Panc1 (cell line): ENCODE measurements around the gene ZNF784. TPM values are rescaled to one million over a fixed set of nuclear protein-coding genes. Genes with fewer than 3 reads are reported as not detected.
A peak's percentile ranks its signal among the peaks of the same experiment; 100 is the strongest.

Experiments used
- ATAC-seq: fragments of 200-7000 bp; cut with Tn5 transposase; 2 replicates; pipeline ENCODE4 v1.9.1; 2020; ENCODE audit warnings: mild to moderate bottlenecking, moderate library complexity
- BruUV-seq: library from RNA; stranded (reverse); fragments of 400-500 nt; replicated peaks from 2 replicates; lab custom pipeline; 2021; lab: Mats Ljungman, UMichigan
- CTCF ChIA-PET: fragments of 300-600 bp; sonication (Branson Sonifier 250); formaldehyde crosslinking; loops from one replicate; lab custom pipeline; 2022; ENCODE audit warnings: antibody characterized with exemption; lab: Charles Lee
- POLR2A ChIA-PET: fragments of 300-600 bp; sonication (Branson Sonifier 250); formaldehyde crosslinking; loops from one replicate; lab custom pipeline; 2022; ENCODE audit warnings: antibody characterized with exemption; lab: Charles Lee
- DNase-seq: peaks from one replicate; pipeline ENCODE4 v3.0.0-alpha.2; 2010; ENCODE audit warnings: low read depth, low spot score
- H3K27ac ChIP-seq: 2 replicates; pipeline ENCODE4 v1.5.1; 2011; ENCODE audit warnings: mild to moderate bottlenecking, low read length, inconsistent platforms
- H3K27me3 ChIP-seq: fragments of 200-500 bp; sonication (Bioruptor generic); 2 replicates; pipeline ENCODE4 v1.6.0; 2014; ENCODE audit warnings: low read length, inconsistent platforms; ENCODE audit not compliant: control insufficient read depth, insufficient read depth
- H3K36me3 ChIP-seq: fragments of 200-500 bp; sonication (Bioruptor generic); 2 replicates; pipeline ENCODE4 v1.5.1; 2014; ENCODE audit warnings: inconsistent platforms, mild to moderate bottlenecking, low read length, moderate library complexity; ENCODE audit not compliant: control insufficient read depth, insufficient read depth
- H3K4me1 ChIP-seq: 2 replicates; pipeline ENCODE4 v1.5.1; 2011; ENCODE audit warnings: inconsistent platforms, mild to moderate bottlenecking, low read length, moderate library complexity; ENCODE audit not compliant: control insufficient read depth, insufficient read depth
- H3K4me3 ChIP-seq, 2 experiments: 2 replicates each; pipeline ENCODE4 v1.5.1; 2011 to 2012; ENCODE audit warnings: low read depth in 2 of 2, low read length in 2 of 2, mild to moderate bottlenecking in 2 of 2, inconsistent platforms in 1 of 2, moderate library complexity in 1 of 2
- H3K9me3 ChIP-seq: fragments of 200-500 bp; sonication (Bioruptor generic); 2 replicates; pipeline ENCODE4 v1.5.1; 2014; ENCODE audit warnings: low read depth, mild to moderate bottlenecking, inconsistent platforms, low read length, moderate library complexity; ENCODE audit not compliant: control insufficient read depth, insufficient read depth
- POLR2AphosphoS5 ChIP-seq: IDR thresholded peaks from 2 replicates; pipeline ENCODE4 v1.6.1; 2012; ENCODE audit warnings: mild to moderate bottlenecking, low read depth, low read length, moderate library complexity
- SIN3A ChIP-seq: IDR thresholded peaks from 2 replicates; pipeline ENCODE4 v1.6.1; 2012; ENCODE audit warnings: low read depth, mild to moderate bottlenecking, low read length, moderate library complexity, borderline replicate concordance; ENCODE audit not compliant: insufficient read depth
- TCF7L2 ChIP-seq: IDR thresholded peaks from 2 replicates; pipeline ENCODE4 v1.6.1; 2011; ENCODE audit warnings: mild to moderate bottlenecking, low read depth, low read length, inconsistent platforms
- in situ Hi-C: cut with HindIII; loops from 2 replicates; pipeline ENCODE4 v1.10.0; 2016; ENCODE audit warnings: low sequenced_read_pairs, low pct_unique_long_range_greater_than_20kb
- intact Hi-C: fragments of 100-400 bp; cut with micrococcal nuclease; formaldehyde crosslinking; loops from one replicate; pipeline ENCODE4 v1.10.0; 2022; ENCODE audit not compliant: unreplicated experiment
- total RNA-seq: library from RNA; stranded (reverse); gene quantifications from one replicate; pipeline ENCODE4 v1.2.1, GENCODE V29; 2021; ENCODE audit not compliant: unreplicated experiment
- TF ChIP-seq, protein P1 (sequence below), 2 experiments: IDR thresholded peaks; 2 replicates each; pipeline ENCODE4 v1.6.1; 2011 to 2012; ENCODE audit warnings: low read depth in 2 of 2, control low read depth in 1 of 2, low read length in 1 of 2, mild to moderate bottlenecking in 1 of 2, moderate library complexity in 1 of 2; ENCODE audit not compliant: insufficient read depth in 1 of 2
- TF ChIP-seq, protein P2 (sequence below): fragments of 450-650 bp; IDR thresholded peaks from 2 replicates; pipeline ENCODE4 v1.5.1; 2017; ENCODE audit warnings: mild to moderate bottlenecking

ZNF784 gene
- total RNA-seq, 1 experiment from 2014 or later, result 8.9 TPM

DNA sequence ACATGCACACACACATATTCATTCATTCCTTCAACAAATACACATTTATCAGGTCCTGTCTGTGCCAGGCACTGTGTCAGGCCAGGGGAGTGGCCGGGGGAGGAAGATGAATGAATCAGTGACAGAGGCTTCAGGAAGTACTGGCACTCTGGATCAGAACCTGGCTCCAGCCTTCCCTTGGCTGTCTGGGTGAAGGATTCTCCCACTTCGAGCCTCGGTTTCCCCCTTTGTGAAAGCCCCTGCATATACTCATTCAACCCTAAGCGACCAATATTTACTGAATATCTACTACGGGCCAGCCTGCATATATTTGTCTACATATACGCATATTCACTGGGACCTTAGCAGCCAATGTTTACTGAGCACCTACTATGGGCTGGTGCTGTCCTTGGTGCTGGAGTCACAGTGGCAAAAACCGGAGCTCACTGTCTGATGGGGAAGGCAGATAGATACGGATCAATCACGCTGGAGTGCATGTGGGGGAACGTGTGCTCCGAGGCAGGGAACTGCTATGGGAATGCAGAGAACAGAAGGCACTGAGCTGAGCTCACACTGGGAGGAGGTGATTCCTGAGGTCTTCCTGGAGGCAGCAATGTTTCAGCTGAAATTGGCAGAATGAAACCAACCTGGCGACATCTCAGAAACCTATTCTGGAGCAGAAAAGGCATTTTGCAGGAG, 43.1 kb downstream of the ZNF784 start:
- peak overlapping the region; percentile 88 for H3K27ac ChIP-seq
- ChIA-PET CTCF (no interaction called here), POLR2A (interaction anchor here (0.5 to 1.8 kb wide), 3 partner anchors 18 to 560 kb away, joined by 4 to 10 read pairs (median 5); partner anchors contain the start of genes FIZ1, ZNF444 and ZNF784)
- in situ Hi-C loops (no loop called here), intact Hi-C loops (loop anchor here (5.0 kb wide), 1 partner anchor 34 kb away; the partner anchor contains the start of gene SBK3)
- H3K9me3 ChIP-seq, result no peaks in the 10 kb centered on the region
- DNase-seq (no peak), ATAC-seq (peak; percentile 10)
- TF ChIP-seq, protein P1, sequence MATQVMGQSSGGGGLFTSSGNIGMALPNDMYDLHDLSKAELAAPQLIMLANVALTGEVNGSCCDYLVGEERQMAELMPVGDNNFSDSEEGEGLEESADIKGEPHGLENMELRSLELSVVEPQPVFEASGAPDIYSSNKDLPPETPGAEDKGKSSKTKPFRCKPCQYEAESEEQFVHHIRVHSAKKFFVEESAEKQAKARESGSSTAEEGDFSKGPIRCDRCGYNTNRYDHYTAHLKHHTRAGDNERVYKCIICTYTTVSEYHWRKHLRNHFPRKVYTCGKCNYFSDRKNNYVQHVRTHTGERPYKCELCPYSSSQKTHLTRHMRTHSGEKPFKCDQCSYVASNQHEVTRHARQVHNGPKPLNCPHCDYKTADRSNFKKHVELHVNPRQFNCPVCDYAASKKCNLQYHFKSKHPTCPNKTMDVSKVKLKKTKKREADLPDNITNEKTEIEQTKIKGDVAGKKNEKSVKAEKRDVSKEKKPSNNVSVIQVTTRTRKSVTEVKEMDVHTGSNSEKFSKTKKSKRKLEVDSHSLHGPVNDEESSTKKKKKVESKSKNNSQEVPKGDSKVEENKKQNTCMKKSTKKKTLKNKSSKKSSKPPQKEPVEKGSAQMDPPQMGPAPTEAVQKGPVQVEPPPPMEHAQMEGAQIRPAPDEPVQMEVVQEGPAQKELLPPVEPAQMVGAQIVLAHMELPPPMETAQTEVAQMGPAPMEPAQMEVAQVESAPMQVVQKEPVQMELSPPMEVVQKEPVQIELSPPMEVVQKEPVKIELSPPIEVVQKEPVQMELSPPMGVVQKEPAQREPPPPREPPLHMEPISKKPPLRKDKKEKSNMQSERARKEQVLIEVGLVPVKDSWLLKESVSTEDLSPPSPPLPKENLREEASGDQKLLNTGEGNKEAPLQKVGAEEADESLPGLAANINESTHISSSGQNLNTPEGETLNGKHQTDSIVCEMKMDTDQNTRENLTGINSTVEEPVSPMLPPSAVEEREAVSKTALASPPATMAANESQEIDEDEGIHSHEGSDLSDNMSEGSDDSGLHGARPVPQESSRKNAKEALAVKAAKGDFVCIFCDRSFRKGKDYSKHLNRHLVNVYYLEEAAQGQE (IDR thresholded peaks at IDR 0.05; ENCODE audit: insufficient read depth in 1 of 2, low read depth in 2 of 2, low read length in 1 of 2), result peak; percentile 98 to 100
- no peak for TF ChIP-seq TCF7L2
- TF ChIP-seq SIN3A, result 0 out of 2 replicates have a peak, but pooled peaks have one; percentile 11
- TF ChIP-seq POLR2AphosphoS5, result no peak; the same call in 1 of the 2 replicates
- TF ChIP-seq, protein P2, sequence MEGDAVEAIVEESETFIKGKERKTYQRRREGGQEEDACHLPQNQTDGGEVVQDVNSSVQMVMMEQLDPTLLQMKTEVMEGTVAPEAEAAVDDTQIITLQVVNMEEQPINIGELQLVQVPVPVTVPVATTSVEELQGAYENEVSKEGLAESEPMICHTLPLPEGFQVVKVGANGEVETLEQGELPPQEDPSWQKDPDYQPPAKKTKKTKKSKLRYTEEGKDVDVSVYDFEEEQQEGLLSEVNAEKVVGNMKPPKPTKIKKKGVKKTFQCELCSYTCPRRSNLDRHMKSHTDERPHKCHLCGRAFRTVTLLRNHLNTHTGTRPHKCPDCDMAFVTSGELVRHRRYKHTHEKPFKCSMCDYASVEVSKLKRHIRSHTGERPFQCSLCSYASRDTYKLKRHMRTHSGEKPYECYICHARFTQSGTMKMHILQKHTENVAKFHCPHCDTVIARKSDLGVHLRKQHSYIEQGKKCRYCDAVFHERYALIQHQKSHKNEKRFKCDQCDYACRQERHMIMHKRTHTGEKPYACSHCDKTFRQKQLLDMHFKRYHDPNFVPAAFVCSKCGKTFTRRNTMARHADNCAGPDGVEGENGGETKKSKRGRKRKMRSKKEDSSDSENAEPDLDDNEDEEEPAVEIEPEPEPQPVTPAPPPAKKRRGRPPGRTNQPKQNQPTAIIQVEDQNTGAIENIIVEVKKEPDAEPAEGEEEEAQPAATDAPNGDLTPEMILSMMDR, result no peak
- peaks cover 19% of the 10 kb centered on the region for H3K4me1 ChIP-seq
- BruUV-seq, result no TSS peak
- H3K36me3 ChIP-seq, result no peaks in the 10 kb centered on the region; the same call in 1 of the 2 replicates
- peak overlapping the region; percentile 44 to 96 for H3K4me3 ChIP-seq
- H3K27me3 ChIP-seq, result no peaks in the 10 kb centered on the region

DNA sequence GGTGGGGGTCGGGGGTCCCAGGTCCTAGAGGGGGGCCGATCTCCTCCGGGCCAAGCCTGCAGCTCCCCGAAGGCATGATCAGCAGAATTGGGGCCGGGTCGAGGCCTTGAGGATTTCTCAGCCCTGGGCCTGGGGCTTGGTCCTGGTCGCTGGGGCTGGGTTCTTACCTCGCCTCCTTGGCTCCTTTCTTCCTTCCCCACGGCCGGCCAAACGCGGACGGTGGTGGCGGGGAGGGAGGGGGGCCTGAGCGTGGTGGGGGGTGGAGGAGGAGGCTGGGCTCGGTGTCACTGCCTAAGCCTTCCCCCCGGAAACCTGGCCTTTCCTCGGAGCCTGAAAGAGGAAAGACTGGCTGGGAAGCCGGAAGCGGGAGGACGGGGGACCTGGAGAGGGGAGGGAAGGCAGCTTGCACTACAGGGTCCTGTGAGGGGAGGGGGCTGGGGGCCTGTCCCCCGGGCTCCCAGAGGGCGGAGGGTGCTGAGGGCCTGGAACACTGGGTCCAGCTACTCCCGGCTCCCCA, 43.7 kb downstream of the ZNF784 start, which contains the start of gene ZNF579:
Gene ZNF579 (minus strand): TSS at position 221 of the 517 bp plus-strand sequence. CDS start 1,209 bp downstream, outside the sequence.
- DNase-seq (peak; percentile 61), ATAC-seq (peak; percentile 87)
- no TSS peak for BruUV-seq
- Histone ChIP-seq H3K36me3 (no peaks in the 10 kb centered on the region; the same call in 1 of the 2 replicates), H3K27me3 (no peaks in the 10 kb centered on the region), H3K4me1 (peaks cover 15% of the 10 kb centered on the region), H3K27ac (peak within 1 kb of the TSS; percentile 88), H3K4me3 (peak within 1 kb of the TSS; percentile 44 to 96), H3K9me3 (no peaks in the 10 kb centered on the region)
- POLR2A ChIA-PET, result interaction anchor here (0.5 to 1.8 kb wide), 3 partner anchors 19 to 560 kb away, joined by 4 to 10 read pairs (median 5); partner anchors contain the start of genes FIZ1, ZNF444 and ZNF784
- intact Hi-C loops (loop anchor here (5.0 kb wide), 1 partner anchor 33 kb away; the partner anchor contains the start of gene SBK3), in situ Hi-C loops (no loop called here)
- TF ChIP-seq POLR2AphosphoS5 (peak; percentile 81), SIN3A (peak; percentile 87; the same call in 1 of the 2 replicates)
- TF ChIP-seq, protein P1 (IDR thresholded peaks at IDR 0.05; ENCODE audit: insufficient read depth in 1 of 2, low read depth in 2 of 2, low read length in 1 of 2), result peak in 1 of 2 experiments; percentile 75; a peak in 2 of 4 replicates
- TF ChIP-seq, protein P2, result no peak
- CTCF ChIA-PET, result interaction anchor here (0.7 kb wide), 1 partner anchor 501 kb away, joined by 4 read pairs; no protein-coding TSS in a partner anchor
